Esophagus muscularis mucosa (tissue), 4 donors: ENCODE data around the gene SLC39A11. TPM values are rescaled to one million over a fixed set of nuclear protein-coding genes. Genes with fewer than 3 reads are reported as not detected.

ENCODE experiments used
- DNase-seq: peaks from one replicate; pipeline ENCODE4 v3.0.0-alpha.2; 2017; ENCODE audit errors: extremely low spot score
- H3K27ac ChIP-seq, 4 donors: fragments of 200-600 bp; sonication (generic); replicated peaks in 1 of 4; 1 replicate in 3 of 4; 2 replicates in 1 of 4; pipeline ENCODE4 v1.5.1; 2016 to 2019; ENCODE audit warnings: mild to moderate bottlenecking in 1 of 4
- H3K27me3 ChIP-seq, 4 donors: fragments of 200-600 bp; sonication (generic); one replicate each; pipeline versions ENCODE4 v1.5.1 to v1.6.0; 2016 to 2019
- H3K36me3 ChIP-seq, 4 donors: fragments of 200-600 bp; sonication (generic); one replicate each; pipeline ENCODE4 v1.5.1; 2016 to 2019
- H3K4me1 ChIP-seq, 4 donors: fragments of 200-600 bp; sonication (generic); one replicate each; pipeline ENCODE4 v1.5.1; 2016 to 2019
- H3K4me3 ChIP-seq, 4 donors: fragments of 200-600 bp; sonication (generic); 1 replicate in 2 of 4; 2 replicates in 2 of 4; pipeline ENCODE4 v1.5.1; 2016 to 2019; ENCODE audit warnings: mild to moderate bottlenecking in 4 of 4, moderate library complexity in 1 of 4
- H3K9me3 ChIP-seq, 4 donors: fragments of 200-600 bp; sonication (generic); 1 replicate in 3 of 4; 2 replicates in 1 of 4; pipeline ENCODE4 v1.5.1; 2016 to 2019
- CTCF ChIP-seq, 3 experiments: fragments of 200-600 bp in 2 of 3; fragments of 450-650 bp in 1 of 3; sonication (generic) in 2 of 3; IDR thresholded peaks; one replicate each; pipeline ENCODE4 v1.5.1; 2017 to 2019; ENCODE audit warnings: antibody characterized with exemption in 3 of 3, mild to moderate bottlenecking in 2 of 3, moderate library complexity in 1 of 3
- EP300 ChIP-seq: sonication (generic); formaldehyde crosslinking; IDR thresholded peaks from one replicate; pipeline ENCODE4 v1.6.1; 2017; ENCODE audit warnings: antibody characterized with exemption
- POLR2A ChIP-seq: fragments of 450-650 bp; IDR thresholded peaks from one replicate; pipeline ENCODE4 v1.6.1; 2017; ENCODE audit warnings: antibody characterized with exemption, moderate library complexity, mild to moderate bottlenecking, low read depth
- POLR2AphosphoS5 ChIP-seq, 2 donors: sonication (generic); formaldehyde crosslinking; IDR thresholded peaks; one replicate each; pipeline ENCODE4 v1.6.1; 2017; ENCODE audit warnings: antibody characterized with exemption in 2 of 2
- WGBS: methylation state at CpG from one replicate; pipeline ENCODE4 v1.1.5; 2018; 5-methylcytosine and 5-hydroxymethylcytosine counted together
- intact Hi-C: fragments of 100-400 bp; cut with DNase I; formaldehyde crosslinking; loops from one replicate; pipeline ENCODE4 v1.15.1; 2023
- total RNA-seq, 4 donors: library from RNA; depleted of rRNA; stranded (reverse); fragments of >200 nt; gene quantifications; one replicate each; pipeline versions ENCODE4 v1.1.0 to v1.2.1, GENCODE V29; 2016

The SLC39A11 gene
- total RNA-seq, 4 donors from 2014 or later = 7.5 to 20.2 (median 18.4) TPM

GRCh38 chr17:73042809-73043685 is 49.4 kb downstream of the SLC39A11 start:
- intact Hi-C loops = no loop called here
- H3K4me3 ChIP-seq = peak overlapping the region in 1 of 4 donors; percentile 1
- no peaks in the 10 kb centered on the region for H3K36me3 ChIP-seq
- WGBS = 43% methylated on average over 7 of the region's 7 CpGs
- TF ChIP-seq EP300 (no peak), POLR2AphosphoS5 (IDR thresholded peaks at IDR 0.05) (no peak), CTCF (IDR thresholded peaks at IDR 0.05) (no peak), POLR2A (no peak)
- peak overlapping the region in 3 of 4 donors; percentile 8 to 52 (median 42) for H3K27ac ChIP-seq
- H3K9me3 ChIP-seq = peaks cover 0 to 9% (median 3%) of the 10 kb centered on the region in 4 donors
- peaks cover 11 to 28% (median 22%) of the 10 kb centered on the region in 4 donors for H3K4me1 ChIP-seq
- no peaks in the 10 kb centered on the region for H3K27me3 ChIP-seq
- DNase-seq = no peak

- no peak for TF ChIP-seq EP300
- TF ChIP-seq POLR2AphosphoS5 (IDR thresholded peaks at IDR 0.05) = no peak
- TF ChIP-seq CTCF (IDR thresholded peaks at IDR 0.05) = no peak
- no peak for TF ChIP-seq POLR2A
- intact Hi-C loops = no loop called here
- WGBS = 69% methylated on average over 5 of the region's 5 CpGs
- Histone ChIP-seq H3K27ac (no peak overlapping the region), H3K9me3 (peaks cover 0 to 9% (median 3%) of the 10 kb centered on the region in 4 donors), H3K4me3 (no peak overlapping the region), H3K4me1 (peaks cover 11 to 28% (median 22%) of the 10 kb centered on the region in 4 donors), H3K27me3 (no peaks in the 10 kb centered on the region), H3K36me3 (no peaks in the 10 kb centered on the region)
- no peak for DNase-seq
Observed at GRCh38 chr17:73042225-73042624, 50.3 kb downstream of the SLC39A11 start.

- DNase-seq = no peak
- Histone ChIP-seq H3K27ac (no peak overlapping the region), H3K4me1 (peaks cover 11 to 20% (median 18%) of the 10 kb centered on the region in 4 donors), H3K27me3 (no peaks in the 10 kb centered on the region), H3K4me3 (no peak overlapping the region), H3K36me3 (no peaks in the 10 kb centered on the region), H3K9me3 (peaks cover 0 to 9% (median 3%) of the 10 kb centered on the region in 4 donors)
- intact Hi-C loops = no loop called here
- 93% methylated on average over 9 of the region's 9 CpGs for WGBS
- no peak for TF ChIP-seq POLR2AphosphoS5 (IDR thresholded peaks at IDR 0.05)
- TF ChIP-seq EP300 = no peak
- TF ChIP-seq CTCF (IDR thresholded peaks at IDR 0.05) = no peak
- TF ChIP-seq POLR2A = no peak
Observed at GRCh38 chr17:73039282-73039681, 53.2 kb downstream of the SLC39A11 start.

GRCh38 chr17:73031472-73031871 is 61.0 kb downstream of the SLC39A11 start:
- Histone ChIP-seq H3K27ac (no peak overlapping the region), H3K9me3 (no peaks in the 10 kb centered on the region), H3K4me1 (peaks cover 0 to 18% (median 11%) of the 10 kb centered on the region in 4 donors), H3K4me3 (no peak overlapping the region), H3K36me3 (peaks cover 5 to 20% (median 10%) of the 10 kb centered on the region in 4 donors), H3K27me3 (no peaks in the 10 kb centered on the region)
- DNase-seq = no peak
- 88% methylated on average over 8 of the region's 8 CpGs for WGBS
- no peak for TF ChIP-seq CTCF (IDR thresholded peaks at IDR 0.05)
- no peak for TF ChIP-seq POLR2A
- no peak for TF ChIP-seq POLR2AphosphoS5 (IDR thresholded peaks at IDR 0.05)
- TF ChIP-seq EP300 = no peak
- intact Hi-C loops = no loop called here
